Stimulated activated memory B cell treated with anti-CD40 and anti-IgM and Interleukin-4, amounts not matched to agents 10 μg/mL and 1 μg/mL and 100 μg/mL, for 72 hours (primary cell): ENCODE data around the gene NPAS2.

Experiments
- ATAC-seq: fragments of 150-1000 bp; cut with Tn5 transposase; 2 replicates; pipeline ENCODE4 v1.10.0; 2021
- H3K27ac Mint-ChIP-seq: one replicate; pipeline ENCODE4 v1.8.0; 2022; ENCODE audit warnings: mild to moderate bottlenecking, mixed read lengths
- H3K27me3 Mint-ChIP-seq: one replicate; pipeline ENCODE4 v1.8.0; 2022; ENCODE audit warnings: mixed read lengths
- H3K36me3 Mint-ChIP-seq: one replicate; pipeline ENCODE4 v1.8.0; 2022; ENCODE audit warnings: mixed read lengths
- H3K4me1 Mint-ChIP-seq: one replicate; pipeline ENCODE4 v1.8.0; 2022; ENCODE audit warnings: mixed read lengths
- H3K4me3 Mint-ChIP-seq: one replicate; pipeline ENCODE4 v1.8.0; 2022; ENCODE audit warnings: mild to moderate bottlenecking, moderate library complexity, mixed read lengths
- H3K9me3 Mint-ChIP-seq: one replicate; pipeline ENCODE4 v1.8.0; 2022; ENCODE audit warnings: mixed read lengths

NPAS2 gene

GRCh38 chr2:100870652-100871531 lies 51.0 kb downstream of the NPAS2 start:
- no peaks in the 10 kb centered on the region for H3K4me1 Mint-ChIP-seq
- no peaks in the 10 kb centered on the region for H3K36me3 Mint-ChIP-seq
- H3K4me3 Mint-ChIP-seq: no peak overlapping the region
- peaks cover 16% of the 10 kb centered on the region for H3K27me3 Mint-ChIP-seq
- H3K27ac Mint-ChIP-seq: no peak overlapping the region
- no peak for ATAC-seq
- peaks cover 14% of the 10 kb centered on the region for H3K9me3 Mint-ChIP-seq

DNA sequence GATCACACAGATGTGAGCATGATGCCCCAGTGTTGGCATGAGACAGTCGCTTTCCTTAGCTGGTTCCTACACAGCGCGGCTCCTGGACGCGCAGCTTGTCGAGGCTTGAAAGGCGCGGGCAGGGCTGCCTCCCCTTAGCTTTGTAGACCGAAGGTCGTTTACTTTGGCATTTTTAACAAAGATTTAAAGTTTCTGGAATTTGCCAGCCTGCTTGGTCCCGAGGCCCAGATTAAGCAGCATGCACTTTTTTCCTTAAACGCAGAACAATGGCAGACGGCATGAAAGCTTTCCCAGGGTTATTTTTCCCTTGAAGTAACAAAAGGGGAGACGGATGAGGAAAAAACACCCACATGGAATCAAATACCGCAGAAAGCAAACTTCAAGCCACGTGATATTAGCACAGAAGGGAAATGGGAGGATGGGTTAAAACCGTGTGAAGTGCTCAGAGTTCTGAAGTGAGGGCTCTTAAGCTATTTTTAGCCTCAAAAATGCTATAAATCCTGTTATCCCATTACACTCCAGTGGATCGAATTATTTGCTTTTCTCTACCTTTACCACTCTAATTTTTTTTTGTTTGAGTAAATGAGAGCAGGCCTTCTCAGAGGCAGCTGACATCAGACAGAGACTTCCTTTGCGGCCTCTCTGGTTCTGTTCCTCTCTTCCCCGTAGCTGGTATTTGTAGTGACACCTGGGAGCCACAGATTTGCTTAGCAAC lies 55.7 kb downstream of the NPAS2 start:
- ATAC-seq: no peak
- Mint-ChIP-seq H3K27me3 (peaks cover 23% of the 10 kb centered on the region), H3K27ac (no peak overlapping the region), H3K4me3 (no peak overlapping the region), H3K4me1 (no peaks in the 10 kb centered on the region), H3K9me3 (peaks cover 2% of the 10 kb centered on the region), H3K36me3 (no peaks in the 10 kb centered on the region)

DNA sequence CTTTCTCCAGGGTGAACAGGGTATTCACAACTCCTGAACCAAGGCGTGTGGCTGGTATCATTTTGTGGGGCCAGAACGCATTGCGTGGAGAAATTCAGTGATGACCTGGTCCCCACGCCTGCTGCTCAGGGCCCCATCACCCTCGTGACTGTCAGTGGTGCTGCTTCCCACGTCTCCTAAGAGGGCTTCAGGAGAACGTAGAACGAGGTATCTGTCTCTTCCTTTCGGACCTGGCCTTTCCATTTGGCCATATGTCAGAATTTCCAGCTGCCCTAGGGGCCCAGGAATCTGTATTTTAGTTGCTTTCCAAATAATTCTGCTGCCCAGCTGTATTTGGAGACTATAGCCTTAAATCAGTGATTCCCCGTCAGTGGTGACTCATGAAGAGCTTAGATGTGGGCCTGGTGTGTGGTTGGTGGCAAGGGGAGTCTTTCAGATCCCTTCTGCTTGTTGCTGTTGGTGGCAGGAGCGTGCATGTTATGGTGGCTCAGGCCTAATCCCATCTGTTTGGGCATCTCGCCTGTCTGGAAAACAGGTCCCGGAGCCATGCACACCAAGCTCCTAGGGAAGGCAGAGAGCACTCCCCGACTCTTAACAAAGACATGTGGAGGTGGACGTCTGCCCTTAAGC lies 56.4 kb downstream of the NPAS2 start:
- no peak overlapping the region for H3K4me3 Mint-ChIP-seq
- H3K27me3 Mint-ChIP-seq: peaks cover 16% of the 10 kb centered on the region
- H3K4me1 Mint-ChIP-seq: no peaks in the 10 kb centered on the region
- H3K36me3 Mint-ChIP-seq: no peaks in the 10 kb centered on the region
- peaks cover 2% of the 10 kb centered on the region for H3K9me3 Mint-ChIP-seq
- ATAC-seq: no peak
- H3K27ac Mint-ChIP-seq: no peak overlapping the region

DNA sequence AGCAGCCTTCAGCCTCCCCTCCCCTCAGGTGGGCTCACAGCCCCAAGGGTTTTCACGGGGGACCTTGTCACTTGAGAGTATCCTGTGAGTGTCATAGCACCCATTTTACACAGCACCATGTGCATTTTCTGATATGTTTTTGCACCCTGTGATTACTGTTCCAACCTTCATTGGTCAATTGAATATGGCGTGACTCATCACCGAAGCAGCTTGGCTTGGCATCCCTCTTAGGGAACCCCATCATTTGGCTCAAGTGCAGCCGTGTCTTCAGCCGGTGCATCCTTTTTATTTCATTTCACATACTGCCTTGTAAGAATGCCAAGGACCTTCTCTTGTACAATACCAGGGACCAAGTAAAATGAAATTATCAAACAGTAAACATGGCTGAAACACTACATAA lies 57.6 kb downstream of the NPAS2 start:
- H3K27ac Mint-ChIP-seq: no peak overlapping the region
- peaks cover 18% of the 10 kb centered on the region for H3K27me3 Mint-ChIP-seq
- H3K4me1 Mint-ChIP-seq: no peaks in the 10 kb centered on the region
- no peak overlapping the region for H3K4me3 Mint-ChIP-seq
- ATAC-seq: no peak
- H3K36me3 Mint-ChIP-seq: no peaks in the 10 kb centered on the region
- H3K9me3 Mint-ChIP-seq: no peaks in the 10 kb centered on the region

DNA sequence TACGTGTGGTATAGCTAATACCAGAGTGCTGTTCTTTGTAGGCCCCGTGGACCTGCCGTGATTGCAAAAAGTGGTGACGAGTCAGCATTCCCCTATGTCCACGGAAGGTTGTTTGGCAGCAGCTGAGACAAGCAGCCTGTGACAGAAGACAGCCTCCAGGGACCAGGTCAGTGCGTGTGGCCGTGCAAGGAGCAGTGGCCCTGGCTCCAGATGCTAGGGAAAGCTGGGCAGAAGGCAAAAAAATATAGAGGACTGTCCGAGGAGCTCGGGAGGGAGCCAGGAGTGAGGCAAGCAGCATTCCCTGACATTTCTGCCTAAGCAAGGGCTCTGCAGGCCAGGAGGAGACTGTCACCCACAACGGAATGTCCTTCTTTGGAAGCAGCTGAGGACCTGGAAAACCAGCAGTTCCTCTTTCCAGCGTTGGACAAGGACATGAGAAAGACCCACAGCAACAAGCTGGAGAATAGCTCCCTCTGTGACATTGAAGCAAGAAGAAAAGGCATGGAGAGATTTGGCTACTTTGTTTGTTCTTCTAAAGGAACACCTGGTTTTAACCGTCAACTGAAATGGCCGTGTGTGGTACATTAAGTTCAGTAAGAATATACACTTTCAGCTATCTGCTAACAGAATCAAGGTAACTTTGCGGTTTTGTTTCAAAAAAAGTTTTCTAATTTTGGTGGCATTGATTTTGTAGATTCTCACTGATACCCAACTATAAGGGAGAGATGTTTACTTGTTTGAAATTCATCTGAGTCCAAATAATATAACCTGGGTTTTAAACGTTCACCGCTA lies 58.3 kb downstream of the NPAS2 start:
- no peak overlapping the region for H3K4me3 Mint-ChIP-seq
- H3K4me1 Mint-ChIP-seq: no peaks in the 10 kb centered on the region

GRCh38 chr2:100879296-100879695 lies 59.4 kb downstream of the NPAS2 start:
- no peak overlapping the region for H3K27ac Mint-ChIP-seq

More for the DNA sequence above, 58.3 kb downstream of the NPAS2 start:
- Mint-ChIP-seq H3K27me3 (peaks cover 18% of the 10 kb centered on the region), H3K9me3 (no peaks in the 10 kb centered on the region), H3K27ac (no peak overlapping the region), H3K36me3 (no peaks in the 10 kb centered on the region)
- no peak for ATAC-seq

DNA sequence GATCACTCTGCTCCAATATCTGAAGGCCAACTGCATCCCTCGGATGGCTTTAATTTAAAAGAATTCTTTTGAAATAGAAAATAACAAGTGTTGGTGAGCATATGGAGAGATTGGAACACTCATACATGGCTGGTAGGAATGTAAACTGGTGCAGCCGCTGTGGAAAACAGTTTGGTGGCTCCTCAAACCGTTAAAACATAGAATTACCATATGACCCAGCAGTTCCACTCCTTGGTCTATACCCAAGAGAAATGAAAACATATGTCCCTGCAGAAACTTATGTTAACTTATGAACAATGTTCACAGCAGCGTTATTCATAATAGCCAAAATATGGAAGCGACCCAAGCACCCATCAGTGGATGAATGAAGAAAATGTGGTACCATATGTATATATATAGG lies 60.1 kb downstream of the NPAS2 start:
- peaks cover 7% of the 10 kb centered on the region for H3K4me1 Mint-ChIP-seq
- H3K27ac Mint-ChIP-seq: no peak overlapping the region
- no peak overlapping the region for H3K4me3 Mint-ChIP-seq
- H3K36me3 Mint-ChIP-seq: no peaks in the 10 kb centered on the region
- H3K9me3 Mint-ChIP-seq: no peaks in the 10 kb centered on the region
- ATAC-seq: no peak
- peaks cover 18% of the 10 kb centered on the region for H3K27me3 Mint-ChIP-seq

More at GRCh38 chr2:100879296-100879695, 59.4 kb downstream of the NPAS2 start:
- Mint-ChIP-seq H3K9me3 (no peaks in the 10 kb centered on the region), H3K4me1 (peaks cover 7% of the 10 kb centered on the region), H3K36me3 (no peaks in the 10 kb centered on the region), H3K27me3 (peaks cover 18% of the 10 kb centered on the region), H3K4me3 (no peak overlapping the region)
- no peak for ATAC-seq

GRCh38 chr2:100880730-100881129 lies 60.8 kb downstream of the NPAS2 start:
- no peaks in the 10 kb centered on the region for H3K9me3 Mint-ChIP-seq
- H3K27me3 Mint-ChIP-seq: peaks cover 18% of the 10 kb centered on the region
- peaks cover 7% of the 10 kb centered on the region for H3K4me1 Mint-ChIP-seq
- no peaks in the 10 kb centered on the region for H3K36me3 Mint-ChIP-seq
- no peak overlapping the region for H3K4me3 Mint-ChIP-seq
- no peak for ATAC-seq
- H3K27ac Mint-ChIP-seq: no peak overlapping the region

GRCh38 chr2:100882645-100883613 lies 63.0 kb downstream of the NPAS2 start:
- no peaks in the 10 kb centered on the region for H3K36me3 Mint-ChIP-seq
- H3K4me1 Mint-ChIP-seq: peaks cover 7% of the 10 kb centered on the region
- H3K27me3 Mint-ChIP-seq: peaks cover 16% of the 10 kb centered on the region
- H3K27ac Mint-ChIP-seq: no peak overlapping the region
- H3K9me3 Mint-ChIP-seq: no peaks in the 10 kb centered on the region
- H3K4me3 Mint-ChIP-seq: no peak overlapping the region
- peak; percentile 77 for ATAC-seq

DNA sequence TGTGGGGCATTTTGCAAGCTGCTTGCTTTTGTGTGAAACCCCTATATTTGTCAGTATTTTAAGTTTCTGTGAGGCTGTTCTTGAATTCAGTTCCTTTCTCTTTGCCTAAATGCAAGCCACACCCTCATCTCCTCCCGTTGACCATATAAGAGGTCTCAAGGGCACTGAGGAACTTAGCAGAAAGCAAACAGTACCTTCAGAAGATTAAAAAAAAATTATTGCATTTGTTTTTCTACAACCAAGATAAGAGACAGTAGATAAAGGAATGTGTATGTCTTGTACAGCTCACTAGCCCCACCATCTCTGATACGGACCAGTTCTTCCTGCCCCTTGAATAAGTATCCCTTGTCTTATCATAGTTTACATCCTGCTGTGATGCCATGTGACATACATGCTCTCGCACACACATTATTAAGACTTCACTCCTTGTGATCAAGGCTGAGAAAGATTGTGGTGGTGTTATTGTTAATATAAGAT lies 64.2 kb downstream of the NPAS2 start:
- Mint-ChIP-seq H3K4me3 (no peak overlapping the region), H3K36me3 (no peaks in the 10 kb centered on the region), H3K27me3 (peaks cover 22% of the 10 kb centered on the region), H3K4me1 (peaks cover 7% of the 10 kb centered on the region), H3K9me3 (no peaks in the 10 kb centered on the region), H3K27ac (no peak overlapping the region)
- no peak for ATAC-seq

DNA sequence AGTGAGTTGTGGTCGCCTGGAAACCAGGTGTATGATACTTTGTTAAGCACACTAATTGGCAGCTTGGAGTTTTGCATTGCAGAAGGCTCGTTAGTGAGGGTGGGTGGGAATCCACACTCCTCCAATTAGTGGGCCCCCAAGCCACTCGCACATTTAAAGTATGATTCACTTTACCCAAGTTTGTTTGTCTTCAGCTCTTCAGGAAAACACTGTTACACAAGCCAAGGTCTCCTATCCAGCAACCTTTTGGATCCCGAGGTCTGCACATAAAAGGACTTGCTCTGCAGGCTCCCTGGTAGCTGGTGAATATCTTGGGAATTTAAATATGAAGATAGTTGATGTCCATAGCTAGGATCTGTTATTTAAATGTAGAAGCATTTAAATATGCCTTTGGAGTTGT lies 66.1 kb downstream of the NPAS2 start:
- no peak for ATAC-seq
- Mint-ChIP-seq H3K27ac (no peak overlapping the region), H3K4me1 (peaks cover 7% of the 10 kb centered on the region), H3K27me3 (peaks cover 33% of the 10 kb centered on the region), H3K4me3 (no peak overlapping the region), H3K36me3 (no peaks in the 10 kb centered on the region), H3K9me3 (no peaks in the 10 kb centered on the region)

DNA sequence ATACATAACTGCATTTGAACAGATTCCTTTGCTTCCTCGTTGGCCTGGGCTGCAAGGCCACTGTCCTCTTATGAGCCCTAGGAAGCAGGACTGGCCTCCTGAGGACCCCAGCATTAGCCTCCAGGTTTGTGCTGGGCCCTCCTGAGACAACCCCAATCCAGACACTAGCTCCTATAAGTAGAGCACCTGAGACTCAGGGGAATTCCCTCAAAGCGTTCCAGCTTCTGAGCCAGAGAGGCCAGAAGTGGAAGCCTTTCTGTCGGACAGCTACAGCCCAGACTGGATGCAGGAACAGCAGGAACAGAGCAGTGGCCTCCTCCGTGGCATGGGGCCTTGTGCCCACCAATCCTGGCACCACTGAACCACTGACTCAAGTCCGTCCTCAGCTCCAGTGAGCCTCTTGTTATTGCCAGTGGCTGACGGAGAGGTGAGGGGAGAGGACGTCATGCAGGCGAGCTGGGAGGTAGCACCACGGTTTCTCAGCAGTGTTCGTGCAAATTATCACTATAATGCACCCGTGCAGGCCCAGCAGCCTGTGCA lies 67.2 kb downstream of the NPAS2 start:
- peaks cover 25% of the 10 kb centered on the region for H3K27me3 Mint-ChIP-seq
- H3K9me3 Mint-ChIP-seq: no peaks in the 10 kb centered on the region
- ATAC-seq: no peak
- no peaks in the 10 kb centered on the region for H3K36me3 Mint-ChIP-seq
- H3K4me3 Mint-ChIP-seq: no peak overlapping the region
- H3K4me1 Mint-ChIP-seq: peaks cover 7% of the 10 kb centered on the region
- H3K27ac Mint-ChIP-seq: no peak overlapping the region

- ATAC-seq: no peak
- H3K4me1 Mint-ChIP-seq: peaks cover 7% of the 10 kb centered on the region
- no peaks in the 10 kb centered on the region for H3K36me3 Mint-ChIP-seq
- H3K27ac Mint-ChIP-seq: no peak overlapping the region
- no peaks in the 10 kb centered on the region for H3K9me3 Mint-ChIP-seq
- H3K4me3 Mint-ChIP-seq: no peak overlapping the region
- H3K27me3 Mint-ChIP-seq: peaks cover 24% of the 10 kb centered on the region
Observed at GRCh38 chr2:100887713-100888495, 68.0 kb downstream of the NPAS2 start.
